ENCODE results near the gene ADAMTS7.
"Not testable (repeated sequence)": the region's sequence is repeated elsewhere in the genome, so short reads cannot be mapped to it uniquely, and the experiment has no call there.

DNA sequence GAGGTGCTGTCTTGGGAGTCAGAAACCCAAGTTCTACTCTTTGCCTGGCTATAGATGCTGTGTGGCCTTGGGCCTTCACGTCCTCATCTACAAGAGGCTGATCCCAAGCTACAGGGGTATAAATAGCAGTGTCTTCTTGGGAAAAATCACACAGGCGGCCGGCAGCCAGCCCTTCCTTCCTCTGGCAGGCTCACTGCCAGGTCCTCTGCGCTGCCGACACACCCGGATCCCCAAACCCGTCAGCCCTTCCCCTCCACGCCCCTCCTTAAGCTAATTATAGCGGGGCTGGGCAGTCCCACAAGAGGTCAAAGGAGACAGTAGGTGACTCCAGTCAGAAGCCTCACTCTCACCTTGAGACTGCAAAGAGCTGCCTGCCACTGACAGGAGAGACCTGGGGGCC lies 31.3 kb downstream of the ADAMTS7 start:
- not testable (repeated sequence) for TF ChIP-seq ZNF114 (tag by site-specific recombination; IDR thresholded peaks at IDR 0.05); PBX3 (CRISPR knock-in tag; IDR thresholded peaks at IDR 0.05); SCRT2 (tag by site-specific recombination; IDR thresholded peaks at IDR 0.05); KLF1 (tag by site-specific recombination; IDR thresholded peaks at IDR 0.05); PRDM10 (tag by site-specific recombination; IDR thresholded peaks at IDR 0.05); ZFP69B (tag by site-specific recombination; IDR thresholded peaks at IDR 0.05); PATZ1 (tag by site-specific recombination; IDR thresholded peaks at IDR 0.05); ZNF501 (tag by site-specific recombination; IDR thresholded peaks at IDR 0.05); ZNF211 (tag by site-specific recombination; IDR thresholded peaks at IDR 0.05; ENCODE audit: low read depth); ZNF366 (tag by site-specific recombination; conservative IDR thresholded peaks at IDR 0.05); KLF16 (tag by site-specific recombination; IDR thresholded peaks at IDR 0.05); ZBTB8A (tag by site-specific recombination; IDR thresholded peaks at IDR 0.05)
- TF ChIP-seq, protein P1, sequence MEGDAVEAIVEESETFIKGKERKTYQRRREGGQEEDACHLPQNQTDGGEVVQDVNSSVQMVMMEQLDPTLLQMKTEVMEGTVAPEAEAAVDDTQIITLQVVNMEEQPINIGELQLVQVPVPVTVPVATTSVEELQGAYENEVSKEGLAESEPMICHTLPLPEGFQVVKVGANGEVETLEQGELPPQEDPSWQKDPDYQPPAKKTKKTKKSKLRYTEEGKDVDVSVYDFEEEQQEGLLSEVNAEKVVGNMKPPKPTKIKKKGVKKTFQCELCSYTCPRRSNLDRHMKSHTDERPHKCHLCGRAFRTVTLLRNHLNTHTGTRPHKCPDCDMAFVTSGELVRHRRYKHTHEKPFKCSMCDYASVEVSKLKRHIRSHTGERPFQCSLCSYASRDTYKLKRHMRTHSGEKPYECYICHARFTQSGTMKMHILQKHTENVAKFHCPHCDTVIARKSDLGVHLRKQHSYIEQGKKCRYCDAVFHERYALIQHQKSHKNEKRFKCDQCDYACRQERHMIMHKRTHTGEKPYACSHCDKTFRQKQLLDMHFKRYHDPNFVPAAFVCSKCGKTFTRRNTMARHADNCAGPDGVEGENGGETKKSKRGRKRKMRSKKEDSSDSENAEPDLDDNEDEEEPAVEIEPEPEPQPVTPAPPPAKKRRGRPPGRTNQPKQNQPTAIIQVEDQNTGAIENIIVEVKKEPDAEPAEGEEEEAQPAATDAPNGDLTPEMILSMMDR (tag by site-specific recombination; IDR thresholded peaks at IDR 0.05): not testable (repeated sequence)
- TF ChIP-seq, protein P2, sequence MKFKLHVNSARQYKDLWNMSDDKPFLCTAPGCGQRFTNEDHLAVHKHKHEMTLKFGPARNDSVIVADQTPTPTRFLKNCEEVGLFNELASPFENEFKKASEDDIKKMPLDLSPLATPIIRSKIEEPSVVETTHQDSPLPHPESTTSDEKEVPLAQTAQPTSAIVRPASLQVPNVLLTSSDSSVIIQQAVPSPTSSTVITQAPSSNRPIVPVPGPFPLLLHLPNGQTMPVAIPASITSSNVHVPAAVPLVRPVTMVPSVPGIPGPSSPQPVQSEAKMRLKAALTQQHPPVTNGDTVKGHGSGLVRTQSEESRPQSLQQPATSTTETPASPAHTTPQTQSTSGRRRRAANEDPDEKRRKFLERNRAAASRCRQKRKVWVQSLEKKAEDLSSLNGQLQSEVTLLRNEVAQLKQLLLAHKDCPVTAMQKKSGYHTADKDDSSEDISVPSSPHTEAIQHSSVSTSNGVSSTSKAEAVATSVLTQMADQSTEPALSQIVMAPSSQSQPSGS (tag by site-specific recombination; IDR thresholded peaks at IDR 0.05; ENCODE audit: low read depth): not testable (repeated sequence)
